SU-DHL-6 (cell line): ENCODE data around the gene DHX30.
"Not testable (repeated sequence)": the region's sequence is repeated elsewhere in the genome, so short reads cannot be mapped to it uniquely, and the experiment has no call there.

Experiments used
- H2AFZ ChIP-seq: fragments of 200-600 bp; sonication (generic); 2 replicates; pipeline ENCODE4 v1.6.1; 2014; ENCODE audit warnings: low read depth, mild to moderate bottlenecking, moderate library complexity, mixed read lengths, antibody characterized with exemption, low read length; ENCODE audit not compliant: severe bottlenecking
- H3F3A ChIP-seq: fragments of 200-600 bp; shearing (Covaris generic); 2 replicates; pipeline ENCODE4 v1.6.0; 2016; ENCODE audit warnings: antibody characterized with exemption, mild to moderate bottlenecking; ENCODE audit not compliant: insufficient read depth
- H3K27ac ChIP-seq: fragments of 200-600 bp; sonication (generic); 2 replicates; pipeline ENCODE4 v1.5.1; 2016; ENCODE audit warnings: low read depth, mild to moderate bottlenecking, low read length, moderate library complexity, mixed read lengths
- H3K27me3 ChIP-seq: fragments of 200-600 bp; sonication (generic), shearing (Covaris generic); 2 replicates; pipeline ENCODE4 v1.6.0; 2014; ENCODE audit warnings: mild to moderate bottlenecking, low read length
- H3K36me3 ChIP-seq: fragments of 200-600 bp; sonication (generic); 2 replicates; pipeline ENCODE4 v1.6.1; 2014; ENCODE audit warnings: mild to moderate bottlenecking, low read length, mixed read lengths
- H3K4me2 ChIP-seq: fragments of 300-600, 200-600 bp; shearing (Covaris generic), sonication (generic); 2 replicates; pipeline ENCODE4 v1.6.0; 2014; ENCODE audit warnings: low read length, low read depth, mild to moderate bottlenecking; ENCODE audit not compliant: poor library complexity, severe bottlenecking
- H3K4me3 ChIP-seq: fragments of 200-600 bp; sonication (generic); 2 replicates; pipeline ENCODE4 v1.5.1; 2014; ENCODE audit warnings: antibody characterized with exemption, low read length, mild to moderate bottlenecking, mixed read lengths; ENCODE audit not compliant: insufficient read depth, poor library complexity, severe bottlenecking
- H3K79me2 ChIP-seq: fragments of 200-600 bp; sonication (generic); 2 replicates; pipeline ENCODE4 v1.6.1; 2014; ENCODE audit warnings: mild to moderate bottlenecking, low read length, moderate library complexity; ENCODE audit not compliant: insufficient read depth
- H3K9ac ChIP-seq: fragments of 200-600 bp; sonication (generic); 2 replicates; pipeline ENCODE4 v1.7.0; 2014; ENCODE audit warnings: mild to moderate bottlenecking, low read length
- H3K9me2 ChIP-seq: fragments of 200-600 bp; sonication (generic); replicated peaks from 2 replicates; pipeline ENCODE4 v1.6.1; 2014; ENCODE audit warnings: low read length; ENCODE audit not compliant: insufficient read depth
- H3K9me3 ChIP-seq: fragments of 200-600 bp; sonication (generic); 2 replicates; pipeline ENCODE4 v1.6.1; 2014; ENCODE audit warnings: low read length, mixed read lengths; ENCODE audit not compliant: insufficient read depth
- H4K20me1 ChIP-seq: fragments of 200-600 bp; sonication (generic); 2 replicates; pipeline ENCODE4 v1.6.1; 2014; ENCODE audit warnings: low read depth, mild to moderate bottlenecking, antibody characterized with exemption, low read length, moderate library complexity, mixed read lengths
- EZH2phosphoT487 ChIP-seq: fragments of 200-600 bp; sonication (generic), shearing (Covaris generic); conservative IDR thresholded peaks from 2 replicates; pipeline ENCODE4 v1.6.1; 2018; ENCODE audit warnings: mild to moderate bottlenecking, antibody characterized with exemption, low read length, moderate library complexity, mixed read lengths
- TF ChIP-seq, protein P1 (sequence below): fragments of 200-600 bp; sonication (generic); IDR thresholded peaks from one replicate; pipeline ENCODE4 v1.5.1; 2017; ENCODE audit warnings: antibody characterized with exemption, mild to moderate bottlenecking, low read length, moderate library complexity; ENCODE audit not compliant: insufficient read depth, poor library complexity, severe bottlenecking

Gene DHX30, protein sequence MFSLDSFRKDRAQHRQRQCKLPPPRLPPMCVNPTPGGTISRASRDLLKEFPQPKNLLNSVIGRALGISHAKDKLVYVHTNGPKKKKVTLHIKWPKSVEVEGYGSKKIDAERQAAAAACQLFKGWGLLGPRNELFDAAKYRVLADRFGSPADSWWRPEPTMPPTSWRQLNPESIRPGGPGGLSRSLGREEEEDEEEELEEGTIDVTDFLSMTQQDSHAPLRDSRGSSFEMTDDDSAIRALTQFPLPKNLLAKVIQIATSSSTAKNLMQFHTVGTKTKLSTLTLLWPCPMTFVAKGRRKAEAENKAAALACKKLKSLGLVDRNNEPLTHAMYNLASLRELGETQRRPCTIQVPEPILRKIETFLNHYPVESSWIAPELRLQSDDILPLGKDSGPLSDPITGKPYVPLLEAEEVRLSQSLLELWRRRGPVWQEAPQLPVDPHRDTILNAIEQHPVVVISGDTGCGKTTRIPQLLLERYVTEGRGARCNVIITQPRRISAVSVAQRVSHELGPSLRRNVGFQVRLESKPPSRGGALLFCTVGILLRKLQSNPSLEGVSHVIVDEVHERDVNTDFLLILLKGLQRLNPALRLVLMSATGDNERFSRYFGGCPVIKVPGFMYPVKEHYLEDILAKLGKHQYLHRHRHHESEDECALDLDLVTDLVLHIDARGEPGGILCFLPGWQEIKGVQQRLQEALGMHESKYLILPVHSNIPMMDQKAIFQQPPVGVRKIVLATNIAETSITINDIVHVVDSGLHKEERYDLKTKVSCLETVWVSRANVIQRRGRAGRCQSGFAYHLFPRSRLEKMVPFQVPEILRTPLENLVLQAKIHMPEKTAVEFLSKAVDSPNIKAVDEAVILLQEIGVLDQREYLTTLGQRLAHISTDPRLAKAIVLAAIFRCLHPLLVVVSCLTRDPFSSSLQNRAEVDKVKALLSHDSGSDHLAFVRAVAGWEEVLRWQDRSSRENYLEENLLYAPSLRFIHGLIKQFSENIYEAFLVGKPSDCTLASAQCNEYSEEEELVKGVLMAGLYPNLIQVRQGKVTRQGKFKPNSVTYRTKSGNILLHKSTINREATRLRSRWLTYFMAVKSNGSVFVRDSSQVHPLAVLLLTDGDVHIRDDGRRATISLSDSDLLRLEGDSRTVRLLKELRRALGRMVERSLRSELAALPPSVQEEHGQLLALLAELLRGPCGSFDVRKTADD

DNA sequence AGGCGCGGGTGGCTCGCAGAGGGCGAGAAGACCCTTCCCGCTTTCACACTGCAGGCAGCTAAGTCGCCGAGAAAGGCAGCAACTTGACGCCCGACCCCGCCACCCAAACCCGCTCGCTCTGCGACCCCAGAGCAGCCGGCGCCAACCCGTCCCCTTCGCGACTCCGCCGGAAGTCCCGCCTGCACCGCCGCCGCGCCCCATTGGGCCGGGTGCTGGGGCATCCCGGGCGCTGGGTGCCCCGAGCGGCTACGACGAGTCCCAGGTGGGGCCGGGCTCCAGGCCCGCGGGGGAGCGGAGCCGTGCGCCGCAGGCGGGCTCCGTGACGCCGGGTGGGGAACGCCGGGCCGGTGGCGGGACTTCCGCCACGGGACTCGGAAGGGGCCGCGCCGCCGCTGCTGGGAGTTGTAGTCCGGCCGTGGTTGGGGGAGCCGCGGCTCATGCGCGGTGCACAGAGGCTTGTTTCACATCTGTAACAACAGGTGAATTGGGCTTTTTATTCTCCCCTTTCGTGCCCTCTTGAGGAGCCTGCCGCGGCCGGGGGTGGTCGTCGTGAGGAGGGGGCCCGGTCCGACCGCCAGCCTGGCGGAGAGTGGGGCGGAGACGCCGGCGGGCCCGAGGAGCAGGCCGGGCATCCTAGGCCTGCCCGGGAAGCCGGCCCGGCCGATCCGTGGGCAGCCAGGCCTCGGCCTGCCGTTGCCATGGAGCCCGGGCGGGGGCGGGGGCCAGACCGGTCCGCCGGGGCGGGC lies at the start of gene DHX30:
Gene DHX30 (plus strand): TSS at position 405 of the 746 bp plus-strand sequence. CDS start 7,546 bp downstream, outside the sequence.
- Histone ChIP-seq H3K27me3 (no peaks in the 10 kb centered on the region), H4K20me1 (no peaks in the 10 kb centered on the region), H3F3A (0 out of 2 replicates have a peak, but pooled peaks cover 3% of the 10 kb centered on the region), H3K36me3 (no peaks in the 10 kb centered on the region), H3K4me2 (peak within 1 kb of the TSS; percentile 81), H3K9ac (peak within 1 kb of the TSS; percentile 78), H3K79me2 (peaks cover 4% of the 10 kb centered on the region; the same call in 1 of the 2 replicates), H3K4me3 (peak within 1 kb of the TSS; percentile 76), H3K9me3 (no peaks in the 10 kb centered on the region), H3K9me2 (no peaks in the 10 kb centered on the region), H3K27ac (peak within 1 kb of the TSS; percentile 55), H2AFZ (peak within 1 kb of the TSS; percentile 91)
- TF ChIP-seq, protein P1, sequence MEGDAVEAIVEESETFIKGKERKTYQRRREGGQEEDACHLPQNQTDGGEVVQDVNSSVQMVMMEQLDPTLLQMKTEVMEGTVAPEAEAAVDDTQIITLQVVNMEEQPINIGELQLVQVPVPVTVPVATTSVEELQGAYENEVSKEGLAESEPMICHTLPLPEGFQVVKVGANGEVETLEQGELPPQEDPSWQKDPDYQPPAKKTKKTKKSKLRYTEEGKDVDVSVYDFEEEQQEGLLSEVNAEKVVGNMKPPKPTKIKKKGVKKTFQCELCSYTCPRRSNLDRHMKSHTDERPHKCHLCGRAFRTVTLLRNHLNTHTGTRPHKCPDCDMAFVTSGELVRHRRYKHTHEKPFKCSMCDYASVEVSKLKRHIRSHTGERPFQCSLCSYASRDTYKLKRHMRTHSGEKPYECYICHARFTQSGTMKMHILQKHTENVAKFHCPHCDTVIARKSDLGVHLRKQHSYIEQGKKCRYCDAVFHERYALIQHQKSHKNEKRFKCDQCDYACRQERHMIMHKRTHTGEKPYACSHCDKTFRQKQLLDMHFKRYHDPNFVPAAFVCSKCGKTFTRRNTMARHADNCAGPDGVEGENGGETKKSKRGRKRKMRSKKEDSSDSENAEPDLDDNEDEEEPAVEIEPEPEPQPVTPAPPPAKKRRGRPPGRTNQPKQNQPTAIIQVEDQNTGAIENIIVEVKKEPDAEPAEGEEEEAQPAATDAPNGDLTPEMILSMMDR = no peak
- no peak for TF ChIP-seq EZH2phosphoT487

DNA sequence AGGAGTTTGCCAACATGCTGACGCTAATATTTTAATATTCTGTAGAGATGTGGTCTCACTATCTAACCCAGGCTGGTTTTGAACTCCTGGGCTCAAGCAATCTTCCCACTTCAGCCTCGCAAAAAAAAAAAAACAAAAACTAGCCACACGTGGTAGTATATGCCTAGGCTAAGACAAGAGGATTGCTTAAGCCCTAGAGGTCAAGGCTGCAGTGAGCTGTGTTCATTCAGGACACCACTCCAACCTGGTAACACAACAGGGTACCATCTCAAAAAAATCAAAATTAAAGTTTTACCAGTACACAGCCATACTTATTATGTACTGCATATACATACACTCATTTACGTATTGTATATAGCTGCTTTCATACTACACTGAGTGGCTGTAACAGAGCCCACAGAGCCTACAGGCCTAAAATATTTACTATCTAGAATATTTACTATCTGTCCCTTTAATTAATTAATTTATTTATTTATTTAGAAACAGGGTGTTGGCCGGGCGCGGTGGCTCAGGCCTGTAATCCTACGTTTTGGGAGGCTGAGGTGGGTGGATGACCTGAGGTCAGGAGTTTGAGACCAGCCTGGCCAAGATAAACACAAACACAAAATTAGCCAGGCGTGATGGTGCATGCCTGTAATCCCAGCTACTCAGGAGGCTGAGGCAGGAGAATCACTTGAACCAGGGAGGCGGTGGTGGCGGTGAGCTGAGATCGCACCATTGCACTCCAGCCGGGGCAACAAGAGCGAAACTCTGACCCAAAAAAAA lies 44.5 kb upstream of the DHX30 start:
- Histone ChIP-seq H3K9me2 (no peaks in the 10 kb centered on the region), H4K20me1 (0 out of 2 replicates have a peak, but pooled peaks cover 9% of the 10 kb centered on the region), H3K27me3 (no peaks in the 10 kb centered on the region), H3F3A (no peaks in the 10 kb centered on the region), H3K4me2 (no peak overlapping the region), H3K27ac (no peak overlapping the region), H3K36me3 (no peaks in the 10 kb centered on the region; the same call in 1 of the 2 replicates), H3K9me3 (no peaks in the 10 kb centered on the region), H3K9ac (no peak overlapping the region), H3K79me2 (peaks cover 84% of the 10 kb centered on the region), H2AFZ (no peak overlapping the region), H3K4me3 (no peak overlapping the region)
- TF ChIP-seq, protein P1 = no peak
- TF ChIP-seq EZH2phosphoT487 = no peak

DNA sequence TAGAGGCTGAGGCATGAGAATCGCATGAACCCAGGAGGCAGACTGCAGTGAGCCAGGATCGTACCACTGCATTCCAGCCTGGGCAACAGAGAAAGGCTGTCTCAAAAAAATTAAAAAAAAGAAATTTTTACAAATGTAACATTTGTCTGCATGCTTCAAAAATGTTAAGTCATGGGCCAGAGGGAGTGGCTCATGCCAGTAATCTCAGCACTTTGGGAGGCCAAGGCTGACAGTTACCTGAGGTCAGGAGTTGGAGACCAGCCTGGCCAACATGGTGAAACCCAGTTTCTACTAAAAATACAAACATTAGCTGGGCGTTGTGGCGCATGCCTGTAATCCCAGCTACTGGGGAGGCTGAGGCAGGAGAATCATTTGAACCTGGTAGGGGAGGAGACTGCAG lies 42.7 kb upstream of the DHX30 start:
- H3K9me2 ChIP-seq, H3K4me2 ChIP-seq, H3K27me3 ChIP-seq, H3K9me3 ChIP-seq, H3K9ac ChIP-seq, H2AFZ ChIP-seq, H3F3A ChIP-seq, H3K4me3 ChIP-seq, H4K20me1 ChIP-seq, H3K36me3 ChIP-seq, H3K27ac ChIP-seq: not testable (repeated sequence)
- H3K79me2 ChIP-seq = peaks cover 83% of the 10 kb centered on the region
